GM21576 (cell line): ENCODE data around the gene SLC7A4.
"Not testable (repeated sequence)": the region's sequence is repeated elsewhere in the genome, so short reads cannot be mapped to it uniquely, and the experiment has no call there.

Experiments
- ATAC-seq: cut with Tn5 transposase; IDR thresholded peaks from one replicate; pipeline ENCODE4 v1.9.1; 2021; ENCODE audit warnings: mild to moderate bottlenecking, moderate library complexity; ENCODE audit not compliant: unreplicated experiment

The SLC7A4 gene, protein sequence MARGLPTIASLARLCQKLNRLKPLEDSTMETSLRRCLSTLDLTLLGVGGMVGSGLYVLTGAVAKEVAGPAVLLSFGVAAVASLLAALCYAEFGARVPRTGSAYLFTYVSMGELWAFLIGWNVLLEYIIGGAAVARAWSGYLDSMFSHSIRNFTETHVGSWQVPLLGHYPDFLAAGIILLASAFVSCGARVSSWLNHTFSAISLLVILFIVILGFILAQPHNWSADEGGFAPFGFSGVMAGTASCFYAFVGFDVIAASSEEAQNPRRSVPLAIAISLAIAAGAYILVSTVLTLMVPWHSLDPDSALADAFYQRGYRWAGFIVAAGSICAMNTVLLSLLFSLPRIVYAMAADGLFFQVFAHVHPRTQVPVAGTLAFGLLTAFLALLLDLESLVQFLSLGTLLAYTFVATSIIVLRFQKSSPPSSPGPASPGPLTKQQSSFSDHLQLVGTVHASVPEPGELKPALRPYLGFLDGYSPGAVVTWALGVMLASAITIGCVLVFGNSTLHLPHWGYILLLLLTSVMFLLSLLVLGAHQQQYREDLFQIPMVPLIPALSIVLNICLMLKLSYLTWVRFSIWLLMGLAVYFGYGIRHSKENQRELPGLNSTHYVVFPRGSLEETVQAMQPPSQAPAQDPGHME

DNA sequence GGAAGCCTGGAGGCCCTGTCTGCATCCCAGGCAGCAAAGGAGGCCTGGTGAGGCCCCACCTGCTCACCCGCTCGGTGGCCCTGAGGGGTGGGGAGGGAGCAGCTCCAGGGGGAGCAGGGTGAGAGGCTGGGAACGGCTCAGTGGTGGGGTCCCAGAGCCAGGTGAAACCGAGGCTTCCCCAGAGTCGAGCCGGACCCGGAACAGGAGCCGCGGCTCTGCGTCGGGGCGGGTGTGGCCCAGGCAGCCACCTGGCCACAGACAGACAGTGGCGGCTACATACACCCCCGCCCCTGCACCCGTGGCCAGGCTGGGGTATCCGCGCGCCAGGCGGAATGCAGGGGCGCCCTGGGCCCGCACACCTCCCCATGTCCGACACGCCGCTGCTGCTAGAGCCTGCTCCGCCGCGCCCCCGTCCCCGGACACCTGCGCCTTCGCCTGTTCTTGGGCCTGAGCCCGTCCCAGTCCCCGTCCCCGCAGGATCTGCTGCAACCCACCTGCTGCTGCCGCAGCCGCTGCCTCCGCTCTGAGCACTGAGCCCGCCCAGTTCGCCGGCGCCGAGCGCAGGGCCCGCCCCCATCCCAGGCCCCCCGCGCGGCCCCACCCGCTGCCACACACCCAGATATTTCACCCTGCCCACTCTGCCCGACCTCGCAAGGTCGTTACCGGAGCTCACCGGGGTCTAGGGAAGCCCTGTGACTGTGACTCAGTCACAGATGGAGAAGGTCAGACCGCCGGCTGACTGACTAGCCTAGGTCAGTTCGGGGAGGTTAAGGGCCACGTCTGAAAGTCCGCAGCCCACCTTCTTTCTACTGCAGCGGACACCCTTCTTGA lies at the start of gene SLC7A4:
Gene SLC7A4 (minus strand): TSS at position 525 of the 831 bp plus-strand sequence. CDS start 749 bp downstream, outside the sequence.
- no peak for ATAC-seq

DNA sequence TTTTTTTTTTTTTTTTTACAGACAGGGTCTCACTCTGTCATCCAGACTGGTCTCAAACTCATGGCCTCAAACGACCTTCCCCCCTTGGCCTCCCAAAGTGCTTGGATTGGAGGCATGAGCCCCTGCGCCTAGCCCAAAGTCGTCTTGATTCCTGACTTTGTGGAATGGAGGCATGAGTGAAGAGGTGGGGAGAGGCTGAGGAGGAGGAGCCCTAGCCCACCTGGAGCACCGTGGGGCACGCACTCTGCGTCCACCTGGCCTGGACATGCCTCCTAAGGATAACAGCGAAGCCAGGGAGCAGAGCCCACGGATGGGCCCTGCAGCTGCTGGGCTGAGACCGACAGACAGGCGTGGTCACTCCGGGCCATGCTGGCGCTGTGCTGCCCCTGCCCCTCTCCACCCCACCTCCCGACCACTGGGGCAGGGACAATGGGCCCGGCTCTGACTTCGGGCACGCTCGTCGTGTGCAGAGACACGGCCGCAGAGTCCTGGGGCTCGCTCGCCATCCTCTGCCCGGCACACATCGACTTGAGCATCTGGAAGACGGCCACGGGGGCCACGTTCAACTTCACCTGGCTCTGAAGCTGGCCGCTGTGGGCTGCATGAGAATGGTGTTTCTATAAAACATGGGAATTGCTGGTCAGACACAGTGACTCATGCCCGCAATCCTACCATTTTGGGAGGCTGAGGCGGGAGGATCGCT lies 48.2 kb upstream of the SLC7A4 start:
- ATAC-seq: no peak

DNA sequence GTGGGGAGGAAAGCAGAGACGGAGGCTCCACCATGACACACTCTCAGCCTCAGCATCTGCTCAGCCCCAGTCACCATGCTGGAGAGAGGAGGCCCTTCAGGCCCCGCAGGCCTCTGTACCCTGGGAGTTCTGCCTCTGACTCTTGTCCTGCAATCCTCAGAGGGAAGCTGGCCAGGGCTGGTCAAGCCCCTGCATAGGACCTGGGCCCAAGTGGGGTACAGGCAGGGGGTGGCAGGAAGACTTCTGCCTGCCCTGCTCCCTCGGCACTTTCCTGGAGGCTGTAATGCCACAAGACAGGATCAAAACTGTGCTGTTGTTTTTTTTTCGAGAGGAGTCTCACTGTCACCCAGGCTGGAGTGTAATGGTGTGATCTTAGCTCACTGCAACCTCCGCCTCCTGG lies 47.1 kb upstream of the SLC7A4 start:
- ATAC-seq: no peak

DNA sequence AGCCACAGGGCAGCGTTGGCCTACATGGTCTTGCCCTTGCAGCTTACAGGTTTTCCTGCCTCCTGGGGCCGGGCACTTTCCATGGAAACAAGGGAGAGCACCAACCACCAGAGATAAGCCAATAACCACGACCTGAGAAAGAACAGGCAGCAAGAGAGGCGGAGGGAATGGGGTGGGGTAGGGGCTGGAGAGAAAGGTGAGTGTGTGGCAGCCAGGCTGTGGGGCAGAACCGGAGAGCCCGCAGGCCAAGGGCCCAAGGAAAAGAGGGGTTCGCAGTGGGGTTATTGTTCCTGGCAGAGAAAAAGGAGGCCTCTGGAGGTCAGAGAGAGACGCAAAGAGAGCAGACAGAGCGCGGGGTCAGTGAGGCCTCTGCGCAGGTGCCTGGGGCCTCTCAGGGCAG lies 46.6 kb upstream of the SLC7A4 start:
- ATAC-seq: no peak

DNA sequence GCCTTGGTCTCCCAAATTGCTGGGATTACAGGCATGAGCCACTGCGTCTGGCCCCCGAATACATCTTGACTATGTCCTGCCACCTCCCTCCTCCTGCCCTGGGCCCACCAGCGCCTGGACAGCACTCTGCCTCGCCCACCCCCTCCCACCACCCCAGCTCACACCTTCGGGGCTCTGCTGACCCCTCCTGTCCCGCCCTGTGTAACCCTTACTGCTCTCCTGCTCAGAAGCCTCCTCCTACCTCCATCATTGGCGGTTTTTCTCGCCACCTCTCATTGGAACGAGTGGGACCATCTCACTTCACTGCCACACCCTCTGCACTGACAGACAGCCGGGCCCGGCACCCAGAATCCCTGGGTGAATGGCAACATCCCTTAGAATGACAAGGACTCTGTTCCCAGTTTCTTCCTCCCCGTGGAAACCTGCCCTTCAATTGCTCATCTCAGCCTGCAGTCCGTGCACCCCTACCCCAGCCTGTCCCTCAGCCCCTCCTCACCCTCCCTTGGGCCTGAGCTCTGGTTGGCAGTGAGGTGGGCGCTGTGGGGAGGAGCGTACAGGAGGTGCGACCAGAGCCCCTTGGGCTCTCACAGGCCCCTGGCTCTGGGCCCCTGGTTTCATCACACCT lies 45.6 kb upstream of the SLC7A4 start:
- no peak for ATAC-seq

DNA sequence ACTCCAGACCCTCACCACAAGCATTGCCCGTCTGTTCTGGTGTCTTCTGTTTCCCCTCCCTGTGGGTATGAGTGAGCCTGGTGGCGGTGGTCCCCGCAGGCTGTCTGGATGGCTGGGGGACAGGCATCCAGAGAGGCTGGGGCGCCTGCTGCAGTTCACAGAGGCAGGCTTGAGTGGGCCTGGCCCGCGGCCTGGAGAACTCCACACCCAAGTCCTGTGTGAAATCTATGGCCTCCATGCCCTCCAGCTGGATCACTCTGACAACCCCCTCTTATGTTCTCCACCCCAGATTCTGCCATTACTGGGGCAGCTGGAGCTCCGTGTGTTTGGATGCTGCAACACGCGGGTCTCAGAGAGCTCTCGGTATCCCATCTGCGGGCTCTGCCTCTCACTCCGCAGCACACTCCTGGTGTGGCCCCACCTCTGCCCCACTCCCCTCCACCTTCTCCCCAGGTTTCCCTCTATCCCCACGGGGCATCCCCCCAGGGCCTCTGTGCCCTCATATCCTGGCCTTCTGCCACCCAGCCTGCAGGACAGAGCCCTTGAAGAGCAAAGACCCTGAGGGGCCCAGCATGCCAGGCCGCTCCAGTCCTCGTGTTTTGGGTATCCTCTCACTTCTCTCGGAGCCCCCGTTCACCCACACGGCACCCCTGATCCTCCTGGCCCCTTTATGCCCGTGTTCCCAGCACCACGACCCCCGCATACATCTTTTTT lies 44.7 kb upstream of the SLC7A4 start:
- ATAC-seq: no peak

DNA sequence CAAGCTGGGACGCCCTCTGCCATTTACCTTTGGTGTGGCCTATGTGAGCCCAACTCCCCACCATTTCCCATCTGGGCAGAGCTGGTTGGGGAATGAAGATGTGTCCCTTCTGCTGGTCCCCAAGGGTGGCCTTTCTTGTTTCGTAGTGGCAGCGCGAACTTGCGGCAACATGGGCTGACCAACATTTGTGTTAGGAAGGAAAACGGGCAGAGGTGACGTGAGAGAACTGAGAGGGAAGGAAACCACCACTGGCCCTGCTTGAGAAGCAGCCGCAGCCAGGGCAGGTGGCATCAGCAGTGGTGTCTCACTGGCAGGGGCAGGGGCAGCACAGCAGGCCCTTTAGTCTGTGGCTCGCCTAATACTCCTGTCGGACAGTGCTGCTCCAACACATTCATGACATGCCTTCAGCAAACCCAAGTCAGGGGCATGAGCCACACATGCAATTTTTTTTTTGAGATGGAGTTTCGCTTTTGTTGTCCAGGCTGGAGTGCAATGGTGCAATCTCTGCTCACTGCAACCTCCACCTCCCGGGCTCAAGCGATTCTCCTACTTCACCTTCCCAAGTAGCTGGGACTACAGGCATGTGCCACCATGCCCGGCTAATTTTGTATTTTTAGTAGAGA lies 43.3 kb upstream of the SLC7A4 start:
- ATAC-seq: no peak

DNA sequence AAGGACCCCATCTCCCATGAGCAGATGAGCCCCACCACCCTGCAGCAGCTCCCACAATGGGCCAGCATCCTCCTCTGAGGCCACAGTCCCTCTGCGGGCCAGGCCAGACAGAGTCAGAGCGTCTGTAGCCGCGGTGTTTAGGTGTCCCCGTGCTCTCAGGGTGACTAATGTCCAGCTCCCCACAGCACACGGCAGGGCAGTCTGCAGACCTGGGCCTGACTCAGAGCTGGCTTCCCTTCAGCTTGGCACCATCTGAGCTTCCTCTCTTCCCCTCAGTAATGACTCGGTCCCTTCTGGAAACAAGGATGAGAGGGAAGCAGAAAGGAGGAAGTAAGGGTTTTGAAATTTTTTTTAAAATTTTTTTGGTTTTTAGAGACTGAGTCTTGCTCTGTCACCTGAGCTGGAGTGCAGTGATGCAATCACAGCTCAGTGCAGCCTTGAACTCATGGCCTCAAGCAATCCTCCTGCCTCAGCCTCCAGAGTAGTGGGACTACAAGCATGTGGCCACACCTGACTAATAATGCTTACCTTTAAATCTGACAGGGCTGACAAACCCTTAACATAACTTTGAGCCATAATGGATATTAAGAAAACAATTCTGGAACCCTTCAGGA lies 41.8 kb upstream of the SLC7A4 start:
- ATAC-seq: no peak

DNA sequence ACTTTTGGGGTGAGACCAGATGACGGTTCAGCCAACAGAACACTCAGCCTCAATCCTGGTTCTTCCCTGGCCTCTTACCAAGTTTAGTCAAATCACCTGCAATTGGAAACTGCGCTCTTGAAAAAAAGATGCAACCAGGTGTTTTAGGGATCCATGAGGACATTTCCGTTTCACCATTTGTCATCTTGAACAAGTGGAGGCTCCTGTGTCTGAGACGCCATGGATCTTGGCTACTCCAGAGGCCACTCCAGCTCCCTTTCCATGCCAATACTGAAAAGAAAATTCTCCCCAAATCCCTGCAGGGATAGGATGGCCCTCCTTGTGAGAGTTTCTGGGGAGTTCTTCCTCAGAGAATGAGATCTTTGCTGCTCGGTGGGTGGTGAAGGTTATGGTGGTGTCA lies 41.1 kb upstream of the SLC7A4 start:
- ATAC-seq: no peak

DNA sequence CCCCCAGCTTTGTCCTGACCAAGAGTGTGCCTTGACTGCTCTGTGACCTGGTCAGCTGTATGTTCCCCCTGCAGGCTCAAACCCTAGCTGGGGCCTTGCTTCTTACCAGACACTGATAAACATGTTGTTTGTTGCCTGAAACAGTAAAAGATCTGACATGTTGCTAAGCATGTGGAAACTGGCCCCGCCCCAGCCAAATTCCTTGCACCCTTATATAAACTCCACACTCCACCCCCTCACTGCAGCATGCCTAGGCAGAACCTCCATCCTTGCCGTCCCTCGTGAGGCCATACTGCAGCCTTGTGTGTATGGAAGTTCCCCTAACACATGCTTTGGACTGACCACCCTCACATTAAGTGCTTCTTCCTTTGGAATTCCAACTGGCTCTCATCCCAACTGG lies 40.7 kb upstream of the SLC7A4 start:
- no peak for ATAC-seq

DNA sequence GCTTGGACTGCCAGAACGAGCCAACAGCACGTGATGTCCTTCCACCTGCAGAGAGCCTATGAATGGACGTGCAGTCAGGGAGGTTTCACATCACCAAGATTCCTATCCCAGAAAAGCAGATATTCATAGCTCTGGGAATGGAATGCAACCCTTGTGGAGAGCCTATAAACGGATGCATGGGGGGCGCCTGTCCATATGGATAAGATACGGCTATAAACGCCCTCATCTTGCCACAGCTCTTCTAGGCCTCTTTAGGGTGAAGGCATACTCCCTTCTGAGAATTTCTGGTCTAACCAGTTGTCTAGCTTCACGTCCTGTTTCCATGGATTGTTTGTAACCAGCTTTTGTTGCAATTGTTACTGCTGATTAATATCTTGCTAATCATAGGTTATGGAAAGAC lies 39.4 kb upstream of the SLC7A4 start:
- ATAC-seq: not testable (repeated sequence)

DNA sequence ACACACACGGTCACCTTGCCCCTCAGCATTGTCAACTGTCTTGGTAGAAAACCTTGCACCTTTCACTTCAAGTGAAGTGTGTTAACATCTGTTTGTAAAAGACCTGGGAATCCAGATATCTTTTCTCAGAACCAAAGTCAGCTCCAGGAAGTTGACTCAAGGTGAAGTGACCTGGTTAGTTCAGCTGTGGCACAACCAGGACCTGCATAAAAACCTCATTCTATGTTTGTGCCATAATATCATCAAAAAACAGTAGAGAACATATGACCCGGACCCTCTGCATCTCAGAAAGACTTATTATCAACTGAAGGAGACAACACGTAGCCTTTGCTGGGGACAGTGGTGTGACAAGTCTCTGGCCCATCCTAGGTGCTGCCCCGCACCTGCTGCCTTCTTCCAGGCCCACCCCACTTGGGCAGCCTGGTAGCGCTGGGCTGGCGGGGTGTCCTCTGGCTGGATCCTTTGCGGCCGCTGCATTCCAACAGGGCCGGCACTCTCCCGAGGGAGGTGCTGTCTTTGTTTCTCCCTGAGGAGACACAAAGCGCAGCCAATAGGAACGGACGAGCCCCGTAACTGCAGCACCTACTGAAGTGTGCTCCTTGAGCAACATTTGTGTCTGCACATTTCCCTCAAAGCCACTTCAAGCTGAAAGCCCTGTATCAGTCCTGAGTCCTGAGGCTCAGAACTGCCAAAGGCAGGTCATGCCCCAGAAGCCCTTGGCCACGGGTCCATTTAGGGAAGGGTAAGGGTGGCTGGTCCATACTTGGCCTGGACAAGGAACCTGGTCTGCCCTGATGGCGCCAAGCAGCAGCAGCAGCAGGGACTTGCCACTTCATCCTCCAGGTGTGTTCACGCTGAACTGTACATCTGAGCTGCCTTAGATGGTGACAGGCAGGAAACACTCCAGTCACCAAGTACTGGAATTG lies 38.6 kb upstream of the SLC7A4 start:
- ATAC-seq: no peak

DNA sequence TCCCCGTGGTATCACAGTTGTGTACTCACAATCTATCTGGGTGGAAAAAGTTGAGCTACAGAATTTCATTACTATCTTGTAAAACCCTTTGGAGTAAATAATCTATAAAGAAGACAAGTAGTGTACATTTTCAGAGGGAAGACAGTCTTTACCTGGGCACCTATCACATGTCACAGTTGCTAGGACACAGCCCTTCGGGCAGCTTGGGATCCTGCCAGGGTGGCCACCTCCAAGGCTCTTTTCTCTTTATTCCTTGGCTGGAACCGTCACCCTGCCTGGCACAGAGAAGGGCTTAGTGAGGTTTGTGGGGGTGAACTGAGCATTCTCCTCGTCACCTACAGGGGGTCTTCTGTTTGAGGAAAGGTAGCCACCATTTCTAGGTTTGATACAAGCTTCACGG lies 37.0 kb upstream of the SLC7A4 start:
- no peak for ATAC-seq

DNA sequence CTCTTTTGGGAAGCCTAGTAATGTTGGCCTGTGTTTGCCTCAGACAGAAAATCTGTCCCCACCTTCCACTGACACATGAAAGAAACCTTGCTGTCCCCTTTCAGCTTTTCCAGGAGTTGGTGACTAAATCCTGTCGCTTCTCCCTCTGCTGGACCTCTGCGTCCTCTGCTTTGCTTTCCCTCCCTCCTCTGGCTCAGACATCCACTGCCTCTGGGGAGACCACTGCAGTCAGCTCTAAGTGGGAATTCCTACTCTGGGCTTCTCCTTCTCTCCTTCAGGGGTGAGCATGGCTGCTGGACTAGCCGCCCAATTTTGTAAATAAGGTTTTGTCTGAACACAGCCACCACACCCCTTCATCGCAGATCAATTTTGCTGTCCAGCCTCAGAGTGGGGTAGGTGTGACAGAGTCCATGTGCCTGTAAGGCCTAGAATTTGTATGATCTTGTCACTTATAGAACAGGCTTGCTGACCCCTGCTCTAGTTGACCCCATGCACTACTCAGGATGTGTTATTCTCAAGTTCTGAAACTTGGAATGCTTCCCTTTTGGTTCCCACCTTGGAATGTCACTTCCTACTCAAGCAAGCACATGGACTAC lies 36.4 kb upstream of the SLC7A4 start:
- no peak for ATAC-seq

DNA sequence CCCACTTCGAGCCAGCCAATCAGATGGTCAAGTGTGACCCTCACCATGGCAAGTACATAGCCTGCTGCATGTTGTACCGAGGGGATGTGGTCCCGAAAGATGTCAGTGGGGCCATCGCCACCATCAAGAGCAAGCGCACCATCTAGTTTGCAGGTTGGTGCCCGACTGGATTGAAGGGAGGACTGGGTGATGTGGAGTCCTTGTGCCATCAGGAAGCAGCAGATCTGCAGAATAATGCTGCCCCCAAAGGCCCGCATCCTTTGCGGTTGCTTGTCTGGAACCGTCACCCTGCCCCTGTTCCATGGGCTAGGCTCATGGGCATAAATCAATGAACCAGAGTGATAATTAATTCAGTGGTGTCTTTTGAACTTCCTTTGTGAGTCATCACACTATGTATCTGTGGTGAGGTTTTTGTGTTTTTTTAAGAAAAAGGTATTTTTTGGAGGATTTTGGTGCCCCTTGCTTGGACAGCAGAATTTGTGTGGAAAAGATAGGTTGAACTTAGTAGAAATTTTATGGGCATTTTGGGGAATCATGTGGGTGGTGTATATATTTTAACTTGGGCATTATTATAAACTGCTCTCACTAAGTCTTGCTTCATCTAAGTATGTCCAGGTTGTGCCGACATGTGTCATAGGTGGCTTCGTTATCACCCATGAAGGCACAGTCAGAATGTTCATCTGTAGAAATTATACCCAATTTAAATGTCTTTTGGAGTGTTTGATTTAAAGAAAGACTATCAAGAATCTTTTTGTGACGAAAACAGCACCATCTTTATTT lies 35.7 kb upstream of the SLC7A4 start:
- ATAC-seq: no peak

DNA sequence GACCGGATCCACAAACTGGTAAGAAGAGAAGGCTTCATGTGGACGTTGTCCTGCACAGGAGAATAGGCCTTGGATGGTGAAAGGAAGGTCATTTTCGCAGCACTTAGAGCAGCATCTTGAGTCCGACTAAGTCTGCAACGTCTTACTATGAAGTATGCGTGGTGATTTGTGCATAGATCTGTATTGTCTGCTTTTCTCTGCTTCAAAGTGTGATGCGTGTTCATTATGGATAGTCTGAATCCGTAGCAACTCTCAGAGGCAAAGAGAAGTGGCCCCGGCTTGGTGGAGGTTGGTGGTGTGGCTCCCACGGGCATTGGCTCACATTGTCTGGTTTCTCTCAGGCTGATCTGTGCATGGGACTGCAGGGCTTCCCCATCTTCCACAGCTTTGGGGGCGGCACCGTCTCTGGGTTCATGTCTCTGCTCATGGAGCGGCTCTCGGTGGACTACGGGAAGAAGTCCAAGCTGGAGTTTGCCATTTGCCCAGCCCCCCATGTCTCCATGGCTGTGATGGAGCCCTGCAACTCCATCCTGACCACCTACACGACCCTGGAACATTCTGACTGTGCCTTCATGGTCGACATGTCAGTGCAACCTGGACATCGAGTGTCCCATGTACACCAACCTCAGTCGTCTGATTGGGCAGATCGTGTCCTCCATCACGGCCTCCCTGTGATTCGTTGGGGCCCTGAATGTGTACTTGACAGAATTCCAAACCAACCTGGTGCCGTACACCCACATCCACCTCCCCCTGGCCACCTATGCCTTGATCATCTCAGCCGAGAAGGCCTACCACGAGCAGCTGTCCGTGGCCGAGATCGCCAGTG lies 34.9 kb upstream of the SLC7A4 start:
- no peak for ATAC-seq
